Upper lobe of left lung (tissue), 6 donors: ENCODE measurements around the gene GOLGA6L10. TPM values are rescaled to one million over a fixed set of nuclear protein-coding genes. Genes with fewer than 3 reads are reported as not detected.

ENCODE experiments used
- ATAC-seq, 2 donors: fragments of 200-7000 bp; cut with Tn5 transposase; one replicate each; pipeline ENCODE4 v1.9.1; 2022; ENCODE audit warnings: mild to moderate bottlenecking in 2 of 2, moderate library complexity in 2 of 2; ENCODE audit not compliant: low FRiP score in 2 of 2
- DNase-seq, 2 donors: peaks; one replicate each; pipeline ENCODE4 v3.0.0-alpha.2; 2019 to 2020
- H3K27ac ChIP-seq, 4 donors: fragments of 200-600 bp; sonication (generic); one replicate each; pipeline ENCODE4 v1.5.1; 2016 to 2019
- H3K27me3 ChIP-seq, 4 donors: fragments of 200-600 bp; sonication (generic); one replicate each; pipeline ENCODE4 v1.5.1; 2017 to 2019
- H3K36me3 ChIP-seq, 4 donors: fragments of 200-600 bp; sonication (generic); one replicate each; pipeline ENCODE4 v1.5.1; 2016 to 2019
- H3K4me1 ChIP-seq, 4 donors: fragments of 200-600 bp; sonication (generic); one replicate each; pipeline ENCODE4 v1.5.1; 2018 to 2019
- H3K4me3 ChIP-seq, 4 donors: fragments of 200-600 bp; sonication (generic); one replicate each; pipeline ENCODE4 v1.5.1; 2017 to 2019; ENCODE audit warnings: mild to moderate bottlenecking in 2 of 4, moderate library complexity in 1 of 4
- H3K9me3 ChIP-seq, 4 donors: fragments of 200-600 bp; sonication (generic); one replicate each; pipeline ENCODE4 v1.5.1; 2018 to 2019
- CTCF ChIP-seq, 6 experiments: fragments of 450-650 bp in 4 of 6; fragments of 200-600 bp in 2 of 6; sonication (generic) in 2 of 6; IDR thresholded peaks; one replicate each; pipeline ENCODE4 v1.5.1; 2016 to 2019; ENCODE audit warnings: antibody characterized with exemption in 6 of 6
- EP300 ChIP-seq, 4 donors: sonication (generic); formaldehyde crosslinking; IDR thresholded peaks; one replicate each; pipeline ENCODE4 v1.5.1; 2017; ENCODE audit warnings: antibody characterized with exemption in 4 of 4, control low read depth in 2 of 4
- POLR2A ChIP-seq, 4 donors: fragments of 450-650 bp; IDR thresholded peaks; one replicate each; pipeline ENCODE4 v1.5.1; 2016 to 2017; ENCODE audit warnings: antibody characterized with exemption in 4 of 4, mild to moderate bottlenecking in 2 of 4
- POLR2AphosphoS5 ChIP-seq, 2 donors: sonication (generic); formaldehyde crosslinking; IDR thresholded peaks; one replicate each; pipeline ENCODE4 v1.5.1; 2017; ENCODE audit warnings: antibody characterized with exemption in 2 of 2
- WGBS, 2 donors: methylation state at CpG; one replicate each; pipeline ENCODE4 v1.1.5; 2017 to 2018; 5-methylcytosine and 5-hydroxymethylcytosine counted together
- total RNA-seq, 6 donors: library from RNA; depleted of rRNA in 4 of 6; stranded (reverse); fragments of >200 nt in 4 of 6; gene quantifications; one replicate each; pipeline versions ENCODE4 v1.1.0 to v1.2.1, GENCODE V29; 2016 to 2021
- donor health status: DM: no; HTN: no; CAD: no; lungs with moderate emphysema.
- donor health status: DM: no; HTN: yes; CAD: no; lungs with severe emphysema.

The GOLGA6L10 gene
- total RNA-seq, 6 donors from 2014 or later: 0.34 to 4.3 (median 1.2) TPM

DNA sequence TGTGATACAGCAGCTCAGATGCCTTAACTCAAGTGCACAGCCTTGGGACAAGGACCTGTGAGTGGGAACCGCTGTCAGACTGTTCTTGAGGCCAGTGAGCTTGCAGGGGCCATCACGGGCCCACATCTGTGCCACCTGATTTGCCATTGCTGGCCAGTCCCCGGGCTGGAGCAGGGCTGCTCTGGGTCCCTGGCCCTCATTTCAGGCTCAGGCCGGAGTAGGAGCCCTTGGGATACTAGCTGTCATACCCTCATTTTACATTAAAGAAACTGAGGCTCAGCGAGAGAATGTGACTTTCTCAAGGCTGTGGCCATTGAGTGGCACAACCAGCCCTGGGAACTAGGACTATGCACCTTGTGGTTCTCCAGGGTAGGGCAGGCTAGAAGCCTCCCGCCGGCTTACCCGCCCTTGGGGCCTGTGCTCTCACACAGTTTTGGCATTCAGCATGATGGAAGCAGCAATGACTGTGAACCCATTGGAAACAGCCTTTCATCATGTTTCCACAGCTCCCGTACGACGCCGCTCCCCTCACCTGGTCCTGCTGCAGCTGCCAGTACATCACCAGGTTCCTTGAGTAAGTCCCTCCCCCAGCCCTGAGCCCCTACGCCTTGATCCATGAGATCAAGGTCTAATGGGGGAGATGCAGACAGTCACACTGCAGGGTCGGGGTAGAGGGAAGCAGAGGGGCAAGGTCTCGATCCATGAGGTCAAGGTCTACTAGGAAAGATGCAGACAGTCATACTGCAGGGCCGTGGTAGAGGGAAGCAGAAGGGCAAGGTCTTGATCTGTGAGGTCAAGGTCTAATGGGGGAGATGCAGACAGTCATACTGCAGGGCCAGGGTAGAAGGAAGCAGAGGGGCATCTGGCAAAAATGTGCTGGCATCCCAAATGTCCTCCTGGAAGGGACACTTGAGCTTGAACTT lies 42.2 kb downstream of the GOLGA6L10 start:
- ATAC-seq (peak in 1 of 2 donors; percentile 6), DNase-seq (peak in 1 of 2 donors; percentile 29)
- no peak overlapping the region for H3K27ac ChIP-seq
- H3K27me3 ChIP-seq: no peaks in the 10 kb centered on the region
- H3K9me3 ChIP-seq: peaks cover 0 to 6% (median 0%) of the 10 kb centered on the region in 4 donors
- no peaks in the 10 kb centered on the region for H3K36me3 ChIP-seq
- no peaks in the 10 kb centered on the region for H3K4me1 ChIP-seq
- H3K4me3 ChIP-seq: no peak overlapping the region
- 81 to 90% methylated on average over 5 to 16 of the region's 16 CpGs for WGBS, 2 donors
- no peak for TF ChIP-seq EP300 (IDR thresholded peaks at IDR 0.05)
- no peak for TF ChIP-seq CTCF (IDR thresholded peaks at IDR 0.05)

GRCh38 chr15:82305621-82306048 lies 43.6 kb downstream of the GOLGA6L10 start:
- H3K9me3 ChIP-seq: peaks cover 0 to 6% (median 0%) of the 10 kb centered on the region in 4 donors
- ATAC-seq (no peak), DNase-seq (no peak)
- TF ChIP-seq CTCF (IDR thresholded peaks at IDR 0.05) (no peak), POLR2A (IDR thresholded peaks at IDR 0.05) (no peak), EP300 (IDR thresholded peaks at IDR 0.05) (no peak), POLR2AphosphoS5 (IDR thresholded peaks at IDR 0.05) (no peak)
- 40 to 80% methylated on average over 1 to 7 of the region's 7 CpGs for WGBS, 2 donors
- no peaks in the 10 kb centered on the region for H3K36me3 ChIP-seq
- no peaks in the 10 kb centered on the region for H3K4me1 ChIP-seq
- H3K4me3 ChIP-seq: no peak overlapping the region
- H3K27me3 ChIP-seq: no peaks in the 10 kb centered on the region
- H3K27ac ChIP-seq: no peak overlapping the region

DNA sequence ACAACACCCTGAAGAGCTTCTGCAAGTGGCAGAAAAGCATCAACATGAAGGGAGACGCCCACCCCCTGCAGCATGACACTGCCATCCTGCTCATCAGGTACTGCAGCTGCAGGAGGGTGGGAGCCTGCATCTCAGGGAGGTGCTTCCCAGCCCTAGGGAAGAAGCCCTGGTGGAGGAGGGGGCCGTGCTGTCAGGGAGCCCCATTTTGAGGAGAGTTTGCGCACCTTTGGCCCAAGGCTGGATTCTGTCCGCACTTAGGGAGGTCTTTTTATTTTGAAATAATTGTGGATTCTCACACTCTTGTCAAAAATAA lies 44.5 kb downstream of the GOLGA6L10 start:
- WGBS, 2 donors: 76 to 94% methylated on average over 4 of the region's 4 CpGs
- Histone ChIP-seq H3K27me3 (no peaks in the 10 kb centered on the region), H3K4me3 (no peak overlapping the region), H3K4me1 (no peaks in the 10 kb centered on the region), H3K9me3 (no peaks in the 10 kb centered on the region), H3K27ac (no peak overlapping the region), H3K36me3 (no peaks in the 10 kb centered on the region)
- no peak for TF ChIP-seq CTCF (IDR thresholded peaks at IDR 0.05)
- TF ChIP-seq EP300 (IDR thresholded peaks at IDR 0.05): no peak
- no peak for TF ChIP-seq POLR2AphosphoS5 (IDR thresholded peaks at IDR 0.05)
- TF ChIP-seq POLR2A (IDR thresholded peaks at IDR 0.05): no peak
- no peak for ATAC-seq
- DNase-seq: no peak

GRCh38 chr15:82303956-82304777 lies 45.1 kb downstream of the GOLGA6L10 start:
- H3K27ac ChIP-seq: no peak overlapping the region
- peak in 1 of 2 donors; percentile 38 for DNase-seq
- H3K27me3 ChIP-seq: no peaks in the 10 kb centered on the region
- no peak for TF ChIP-seq EP300 (IDR thresholded peaks at IDR 0.05)
- TF ChIP-seq POLR2A (IDR thresholded peaks at IDR 0.05): no peak
- TF ChIP-seq CTCF (IDR thresholded peaks at IDR 0.05): no peak
- TF ChIP-seq POLR2AphosphoS5 (IDR thresholded peaks at IDR 0.05): no peak
- H3K4me3 ChIP-seq: no peak overlapping the region
- no peaks in the 10 kb centered on the region for H3K4me1 ChIP-seq
- no peak for ATAC-seq
- 85 to 96% methylated on average over 6 to 11 of the region's 12 CpGs for WGBS, 2 donors
- no peaks in the 10 kb centered on the region for H3K36me3 ChIP-seq
- H3K9me3 ChIP-seq: no peaks in the 10 kb centered on the region
